Adrenal gland (tissue), 5 donors: Measurements from ENCODE around the gene PARVB.

Source experiments
- POLR2A ChIP-seq, 2 donors: fragments of 450-650 bp; IDR thresholded peaks; one replicate each; pipeline ENCODE4 v1.6.1; 2017; ENCODE audit warnings: antibody characterized with exemption in 2 of 2, mild to moderate bottlenecking in 2 of 2, moderate library complexity in 1 of 2
- TF ChIP-seq, protein P1 (sequence below), 6 experiments: fragments of 450-650 bp in 4 of 6; fragments of 200-600 bp in 2 of 6; sonication (generic) in 1 of 6; IDR thresholded peaks; 1 replicate in 5 of 6; 2 replicates in 1 of 6; pipeline versions ENCODE4 v1.5.1 to v1.8.0; 2016 to 2021; ENCODE audit warnings: antibody characterized with exemption in 6 of 6, mild to moderate bottlenecking in 2 of 6, moderate library complexity in 1 of 6
- donor health status: DM: no; HTN: no; CAD: no.

DNA sequence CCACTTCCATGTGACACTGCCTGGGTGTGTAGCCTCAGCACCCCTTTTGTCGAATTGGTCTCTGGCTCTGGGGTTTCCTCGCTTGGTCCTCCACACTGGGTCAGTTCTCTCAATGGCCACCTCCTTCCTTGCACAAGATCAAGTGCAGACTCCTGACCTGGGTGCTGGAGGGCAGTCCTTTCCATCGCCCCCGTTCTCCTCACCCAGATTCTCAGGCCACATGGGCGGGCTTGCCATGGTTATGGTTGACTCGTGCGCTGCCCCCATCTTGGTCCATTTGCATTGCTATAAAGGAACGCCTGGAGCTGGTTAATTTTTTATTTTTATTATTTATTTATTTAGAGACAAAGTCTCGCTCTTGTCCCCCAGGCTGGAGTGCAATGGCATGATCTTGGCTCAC is 5.5 kb upstream of the PARVB start:
- TF ChIP-seq, protein P1, sequence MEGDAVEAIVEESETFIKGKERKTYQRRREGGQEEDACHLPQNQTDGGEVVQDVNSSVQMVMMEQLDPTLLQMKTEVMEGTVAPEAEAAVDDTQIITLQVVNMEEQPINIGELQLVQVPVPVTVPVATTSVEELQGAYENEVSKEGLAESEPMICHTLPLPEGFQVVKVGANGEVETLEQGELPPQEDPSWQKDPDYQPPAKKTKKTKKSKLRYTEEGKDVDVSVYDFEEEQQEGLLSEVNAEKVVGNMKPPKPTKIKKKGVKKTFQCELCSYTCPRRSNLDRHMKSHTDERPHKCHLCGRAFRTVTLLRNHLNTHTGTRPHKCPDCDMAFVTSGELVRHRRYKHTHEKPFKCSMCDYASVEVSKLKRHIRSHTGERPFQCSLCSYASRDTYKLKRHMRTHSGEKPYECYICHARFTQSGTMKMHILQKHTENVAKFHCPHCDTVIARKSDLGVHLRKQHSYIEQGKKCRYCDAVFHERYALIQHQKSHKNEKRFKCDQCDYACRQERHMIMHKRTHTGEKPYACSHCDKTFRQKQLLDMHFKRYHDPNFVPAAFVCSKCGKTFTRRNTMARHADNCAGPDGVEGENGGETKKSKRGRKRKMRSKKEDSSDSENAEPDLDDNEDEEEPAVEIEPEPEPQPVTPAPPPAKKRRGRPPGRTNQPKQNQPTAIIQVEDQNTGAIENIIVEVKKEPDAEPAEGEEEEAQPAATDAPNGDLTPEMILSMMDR (IDR thresholded peaks at IDR 0.05) = no peak
- TF ChIP-seq POLR2A (IDR thresholded peaks at IDR 0.05) = no peak
